HG02798 (cell line): ENCODE results near the gene CD63.
A peak's percentile ranks its signal among the peaks of the same experiment; 100 is the strongest.

Experiments used
- ATAC-seq: cut with Tn5 transposase; IDR thresholded peaks from one replicate; pipeline ENCODE4 v1.9.1; 2021; ENCODE audit warnings: mild to moderate bottlenecking; ENCODE audit not compliant: unreplicated experiment, poor library complexity

The CD63 gene

GRCh38 chr12:55694188-55694515, 34.7 kb downstream of the CD63 start:
- ATAC-seq, result no peak

- no peak for ATAC-seq
Measured at GRCh38 chr12:55693323-55694187, 35.3 kb downstream of the CD63 start.

- ATAC-seq, result no peak
Measured at GRCh38 chr12:55692631-55693322, 36.0 kb downstream of the CD63 start.

GRCh38 chr12:55688716-55689655, 39.8 kb downstream of the CD63 start:
- ATAC-seq, result no peak

GRCh38 chr12:55687746-55688145, 41.1 kb downstream of the CD63 start:
- ATAC-seq, result peak; percentile 64

- ATAC-seq, result no peak
Measured at GRCh38 chr12:55686366-55687010, 42.3 kb downstream of the CD63 start.

GRCh38 chr12:55685671-55686070, 43.1 kb downstream of the CD63 start:
- no peak for ATAC-seq

- no peak for ATAC-seq
Measured at GRCh38 chr12:55684761-55685370, 43.9 kb downstream of the CD63 start.

- no peak for ATAC-seq
Measured at GRCh38 chr12:55683676-55684075, 45.1 kb downstream of the CD63 start.

- ATAC-seq, result no peak
Measured at GRCh38 chr12:55682087-55682796, 46.6 kb downstream of the CD63 start.

- no peak for ATAC-seq
Measured at GRCh38 chr12:55681142-55682077, 47.4 kb downstream of the CD63 start.

GRCh38 chr12:55679691-55680090, 49.1 kb downstream of the CD63 start:
- no peak for ATAC-seq

GRCh38 chr12:55676707-55677106, 52.1 kb downstream of the CD63 start:
- no peak for ATAC-seq

- no peak for ATAC-seq
Measured at GRCh38 chr12:55675666-55676065, 53.1 kb downstream of the CD63 start.
